K562 (cell line): Measurements from ENCODE around the gene PPFIA3. TPM values are rescaled to one million over a fixed set of nuclear protein-coding genes. Genes with fewer than 3 reads are reported as not detected.
A peak's percentile ranks its signal among the peaks of the same experiment; 100 is the strongest.

Experiments used
- EWSR1 ChIP-seq: fragments of 450-650 bp; IDR thresholded peaks from 2 replicates; pipeline ENCODE4 v1.6.1; 2018; ENCODE audit warnings: borderline replicate concordance, mild to moderate bottlenecking, low read depth, moderate library complexity; ENCODE audit not compliant: partially characterized antibody
- L3MBTL2 ChIP-seq: fragments of 450-650 bp; IDR thresholded peaks from 2 replicates; pipeline ENCODE4 v1.6.1; 2016; ENCODE audit warnings: mild to moderate bottlenecking, moderate library complexity
- MAFG ChIP-seq: fragments of 450-650 bp; conservative IDR thresholded peaks from 2 replicates; pipeline ENCODE4 v1.6.1; 2016; ENCODE audit warnings: missing genetic modification characterization, missing compliant biosample characterization
- NR4A1 ChIP-seq, 2 experiments: fragments of 250-450 bp in 1 of 2; fragments of 450-650 bp in 1 of 2; sonication (Bioruptor Pico) in 1 of 2; IDR thresholded peaks; 2 replicates each; pipeline versions ENCODE4 v1.4.0 to v1.6.1; 2016 to 2020; ENCODE audit warnings: mild to moderate bottlenecking in 2 of 2, missing compliant biosample characterization in 1 of 2, missing genetic modification characterization in 1 of 2, moderate library complexity in 1 of 2
- RUNX1 ChIP-seq: sonication (generic); IDR thresholded peaks from 2 replicates; pipeline ENCODE4 v1.6.1; 2016; ENCODE audit warnings: antibody characterized with exemption, low read depth
- SP1 ChIP-seq: sonication (generic); formaldehyde crosslinking; IDR thresholded peaks from 2 replicates; pipeline ENCODE4 v1.8.1; 2022; ENCODE audit warnings: mild to moderate bottlenecking, missing genetic modification reagents
- ZNF12 ChIP-seq: sonication (generic); formaldehyde crosslinking; IDR thresholded peaks from 2 replicates; pipeline ENCODE4 v1.4.0; 2020; ENCODE audit warnings: mild to moderate bottlenecking, missing genetic modification reagents
- ZNF41 ChIP-seq: fragments of 250-450 bp; sonication (Bioruptor Pico); conservative IDR thresholded peaks from 2 replicates; pipeline ENCODE4 v1.4.0; 2020; ENCODE audit warnings: mild to moderate bottlenecking
- ZNF766 ChIP-seq: fragments of 200-800 bp; sonication (Bioruptor generic); conservative IDR thresholded peaks from 2 replicates; pipeline ENCODE4 v1.6.1; 2016; ENCODE audit warnings: missing genetic modification characterization, missing compliant biosample characterization
- polyA plus RNA-seq, 8 experiments: library from polyadenylated mRNA; depleted of rRNA in 4 of 8; stranded (reverse) in 5 of 8; unstranded in 3 of 8; fragments of >200 nt; fragmentation: Nextera tagmentation in 2 of 8; fragmentation: Illumina TruSeq in 1 of 8; extraction: Ambion mirVana in 2 of 8; extraction: Trizol in 1 of 8; gene quantifications; 2 replicates each; pipeline versions ENCODE4 v1.2.1 to v1.2.3, GENCODE V29; 2011 to 2014; ENCODE audit warnings: inconsistent platforms in 1 of 8, missing spikeins in 1 of 8
- total RNA-seq, 7 experiments: library from RNA; depleted of rRNA in 6 of 7; stranded (reverse); fragments of >200 nt in 6 of 7; fragmentation: Illumina TruSeq in 2 of 7; extraction: Trizol in 2 of 7; gene quantifications; 2 replicates each; pipeline versions ENCODE4 v1.2.1 to v1.2.3, GENCODE V29; 2011 to 2021; ENCODE audit warnings: low replicate concordance in 1 of 7
- TF ChIP-seq, protein P1 (sequence below), 2 experiments: fragments of 450-650 bp; formaldehyde crosslinking in 1 of 2; IDR thresholded peaks; 2 replicates each; pipeline versions ENCODE4 v1.4.0 to v1.6.1; 2014 to 2020; ENCODE audit warnings: mild to moderate bottlenecking in 2 of 2, borderline replicate concordance in 1 of 2, low read depth in 1 of 2
- TF ChIP-seq, protein P2 (sequence below): fragments of 250-450 bp; sonication (Bioruptor Pico); IDR thresholded peaks from 2 replicates; pipeline ENCODE4 v1.5.1; 2021; ENCODE audit warnings: mild to moderate bottlenecking
- TF ChIP-seq, protein P3 (sequence below): IDR thresholded peaks from 2 replicates; pipeline ENCODE4 v1.6.1; 2016; ENCODE audit warnings: missing genetic modification characterization, missing compliant biosample characterization

The PPFIA3 gene
- total and polyA plus RNA-seq, 9 of the 15 experiments (the other 6 are each of a cell fraction or from before 2014, with no cell fraction given): 0.10 to 53.0 (median 17.6) TPM

DNA sequence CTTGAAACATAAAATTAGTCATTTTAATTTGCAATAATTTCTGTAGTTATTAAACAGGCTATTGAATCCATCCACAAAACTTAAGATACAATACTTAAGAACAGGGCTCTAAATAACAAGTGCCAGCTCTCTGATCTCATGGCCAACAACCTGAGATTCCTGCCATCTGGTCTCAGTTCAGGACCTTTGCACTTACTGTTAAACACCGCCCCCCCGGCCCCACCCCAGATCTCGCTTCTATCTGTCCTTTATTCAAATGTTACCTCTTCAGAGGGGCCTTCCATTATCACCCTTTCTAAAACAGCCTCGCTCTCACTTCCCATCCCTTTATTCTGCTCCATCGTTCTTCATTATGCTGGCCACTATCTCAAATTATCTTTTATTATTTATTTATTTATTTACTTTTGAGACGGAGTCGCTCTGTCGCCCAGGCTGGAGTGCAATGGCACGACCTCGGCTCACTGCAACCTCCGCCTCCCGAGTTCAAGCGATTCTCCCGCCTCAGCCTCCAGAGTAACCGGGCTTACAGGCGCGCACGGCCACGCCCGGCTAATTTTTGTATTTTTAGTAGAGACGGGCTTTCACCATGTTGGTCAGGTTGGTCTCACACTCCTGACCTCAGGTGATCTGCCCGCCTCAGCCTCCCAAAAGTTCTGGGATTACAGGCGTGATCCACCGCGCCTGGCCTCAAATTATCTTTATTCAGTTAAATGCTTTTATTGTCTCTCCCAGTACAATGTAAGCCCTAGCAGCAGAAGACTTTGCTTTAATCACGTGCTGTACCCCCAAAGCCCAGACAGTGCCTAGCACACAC lies 34.9 kb upstream of the PPFIA3 start (continued):
- TF ChIP-seq, protein P1, sequence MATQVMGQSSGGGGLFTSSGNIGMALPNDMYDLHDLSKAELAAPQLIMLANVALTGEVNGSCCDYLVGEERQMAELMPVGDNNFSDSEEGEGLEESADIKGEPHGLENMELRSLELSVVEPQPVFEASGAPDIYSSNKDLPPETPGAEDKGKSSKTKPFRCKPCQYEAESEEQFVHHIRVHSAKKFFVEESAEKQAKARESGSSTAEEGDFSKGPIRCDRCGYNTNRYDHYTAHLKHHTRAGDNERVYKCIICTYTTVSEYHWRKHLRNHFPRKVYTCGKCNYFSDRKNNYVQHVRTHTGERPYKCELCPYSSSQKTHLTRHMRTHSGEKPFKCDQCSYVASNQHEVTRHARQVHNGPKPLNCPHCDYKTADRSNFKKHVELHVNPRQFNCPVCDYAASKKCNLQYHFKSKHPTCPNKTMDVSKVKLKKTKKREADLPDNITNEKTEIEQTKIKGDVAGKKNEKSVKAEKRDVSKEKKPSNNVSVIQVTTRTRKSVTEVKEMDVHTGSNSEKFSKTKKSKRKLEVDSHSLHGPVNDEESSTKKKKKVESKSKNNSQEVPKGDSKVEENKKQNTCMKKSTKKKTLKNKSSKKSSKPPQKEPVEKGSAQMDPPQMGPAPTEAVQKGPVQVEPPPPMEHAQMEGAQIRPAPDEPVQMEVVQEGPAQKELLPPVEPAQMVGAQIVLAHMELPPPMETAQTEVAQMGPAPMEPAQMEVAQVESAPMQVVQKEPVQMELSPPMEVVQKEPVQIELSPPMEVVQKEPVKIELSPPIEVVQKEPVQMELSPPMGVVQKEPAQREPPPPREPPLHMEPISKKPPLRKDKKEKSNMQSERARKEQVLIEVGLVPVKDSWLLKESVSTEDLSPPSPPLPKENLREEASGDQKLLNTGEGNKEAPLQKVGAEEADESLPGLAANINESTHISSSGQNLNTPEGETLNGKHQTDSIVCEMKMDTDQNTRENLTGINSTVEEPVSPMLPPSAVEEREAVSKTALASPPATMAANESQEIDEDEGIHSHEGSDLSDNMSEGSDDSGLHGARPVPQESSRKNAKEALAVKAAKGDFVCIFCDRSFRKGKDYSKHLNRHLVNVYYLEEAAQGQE (IDR thresholded peaks at IDR 0.05; ENCODE audit: borderline replicate concordance): no peak
- TF ChIP-seq, protein P1 (CRISPR knock-in tag; IDR thresholded peaks at IDR 0.05; ENCODE audit: low read depth): 0 out of 2 replicates have a peak, but pooled peaks have one; percentile 45
- no peak for TF ChIP-seq ZNF41 (CRISPR knock-in tag)
- TF ChIP-seq RUNX1: no peak
- no peak for TF ChIP-seq MAFG (tag)
- no peak for TF ChIP-seq ZNF12 (CRISPR knock-in tag)
- TF ChIP-seq, protein P2, sequence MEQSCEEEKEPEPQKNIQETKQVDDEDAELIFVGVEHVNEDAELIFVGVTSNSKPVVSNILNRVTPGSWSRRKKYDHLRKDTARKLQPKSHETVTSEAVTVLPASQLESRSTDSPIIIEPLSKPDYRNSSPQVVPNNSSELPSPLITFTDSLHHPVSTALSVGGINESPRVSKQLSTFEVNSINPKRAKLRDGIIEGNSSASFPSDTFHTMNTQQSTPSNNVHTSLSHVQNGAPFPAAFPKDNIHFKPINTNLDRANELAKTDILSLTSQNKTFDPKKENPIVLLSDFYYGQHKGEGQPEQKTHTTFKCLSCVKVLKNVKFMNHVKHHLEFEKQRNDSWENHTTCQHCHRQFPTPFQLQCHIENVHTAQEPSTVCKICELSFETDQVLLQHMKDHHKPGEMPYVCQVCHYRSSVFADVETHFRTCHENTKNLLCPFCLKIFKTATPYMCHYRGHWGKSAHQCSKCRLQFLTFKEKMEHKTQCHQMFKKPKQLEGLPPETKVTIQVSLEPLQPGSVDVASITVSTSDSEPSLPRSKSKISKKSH (CRISPR knock-in tag): no peak
- TF ChIP-seq NR4A1 (CRISPR knock-in tag; IDR thresholded peaks at IDR 0.05): no peak
- peak; percentile 42; the same call in 1 of the 2 replicates for TF ChIP-seq NR4A1 (tag; IDR thresholded peaks at IDR 0.05)
- no peak for TF ChIP-seq EWSR1
- TF ChIP-seq L3MBTL2: peak; percentile 67
- 0 out of 2 replicates have a peak, but pooled peaks have one; percentile 3 for TF ChIP-seq ZNF766
- TF ChIP-seq, protein P3, sequence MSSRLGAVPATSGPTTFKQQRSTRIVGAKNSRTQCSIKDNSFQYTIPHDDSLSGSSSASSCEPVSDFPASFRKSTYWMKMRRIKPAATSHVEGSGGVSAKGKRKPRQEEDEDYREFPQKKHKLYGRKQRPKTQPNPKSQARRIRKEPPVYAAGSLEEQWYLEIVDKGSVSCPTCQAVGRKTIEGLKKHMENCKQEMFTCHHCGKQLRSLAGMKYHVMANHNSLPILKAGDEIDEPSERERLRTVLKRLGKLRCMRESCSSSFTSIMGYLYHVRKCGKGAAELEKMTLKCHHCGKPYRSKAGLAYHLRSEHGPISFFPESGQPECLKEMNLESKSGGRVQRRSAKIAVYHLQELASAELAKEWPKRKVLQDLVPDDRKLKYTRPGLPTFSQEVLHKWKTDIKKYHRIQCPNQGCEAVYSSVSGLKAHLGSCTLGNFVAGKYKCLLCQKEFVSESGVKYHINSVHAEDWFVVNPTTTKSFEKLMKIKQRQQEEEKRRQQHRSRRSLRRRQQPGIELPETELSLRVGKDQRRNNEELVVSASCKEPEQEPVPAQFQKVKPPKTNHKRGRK (tag): no peak
- TF ChIP-seq SP1: no peak
